Caco-2 (cell line): Measurements from ENCODE around the gene ITPA. TPM values are rescaled to one million over a fixed set of nuclear protein-coding genes. Genes with fewer than 3 reads are reported as not detected.

ENCODE experiments used
- BruUV-seq: library from RNA; stranded (reverse); fragments of 400-500 nt; replicated peaks from 2 replicates; lab custom pipeline; 2021; lab: Mats Ljungman, UMichigan
- CTCF ChIA-PET: fragments of 300-600 bp; sonication (Branson Sonifier 250); formaldehyde crosslinking; loops from one replicate; lab custom pipeline; 2022; ENCODE audit warnings: antibody characterized with exemption; lab: Charles Lee
- POLR2A ChIA-PET: fragments of 300-600 bp; sonication (Branson Sonifier 250); formaldehyde crosslinking; loops from one replicate; lab custom pipeline; 2022; ENCODE audit warnings: antibody characterized with exemption; lab: Charles Lee
- DNase-seq, 2 experiments: peaks; one replicate each; pipeline versions ENCODE4 v3.0.0 to v3.0.0-alpha.2; 2020 to 2022
- H3K27me3 ChIP-seq: replicated peaks from 2 replicates; pipeline ENCODE4 v1.6.0; 2011; ENCODE audit warnings: low read length; ENCODE audit not compliant: control insufficient read depth, insufficient read depth
- H3K36me3 ChIP-seq: 2 replicates; pipeline ENCODE4 v1.5.1; 2011; ENCODE audit warnings: low read length; ENCODE audit not compliant: control insufficient read depth, insufficient read depth
- H3K4me1 ChIP-seq: fragments of 250-450 bp; sonication (Bioruptor Pico); 2 replicates; pipeline ENCODE4 v1.5.1; 2020; ENCODE audit warnings: mild to moderate bottlenecking
- H3K4me3 ChIP-seq: 2 replicates; pipeline ENCODE4 v1.5.1; 2011; ENCODE audit warnings: low read depth, mild to moderate bottlenecking, control low read depth, low read length
- H3K9me3 ChIP-seq: fragments of 250-450 bp; sonication (Bioruptor Pico); 2 replicates; pipeline ENCODE4 v1.5.1; 2020; ENCODE audit warnings: mild to moderate bottlenecking, moderate library complexity
- H3K27ac Mint-ChIP-seq: one replicate; pipeline ENCODE4 v1.8.0; 2022; ENCODE audit warnings: mixed read lengths; ENCODE audit not compliant: unreplicated experiment
- H3K27me3 Mint-ChIP-seq: one replicate; pipeline ENCODE4 v1.8.0; 2022; ENCODE audit warnings: mixed read lengths; ENCODE audit not compliant: insufficient read depth, unreplicated experiment
- H3K36me3 Mint-ChIP-seq: one replicate; pipeline ENCODE4 v1.8.0; 2022; ENCODE audit warnings: mild to moderate bottlenecking, mixed read lengths; ENCODE audit not compliant: insufficient read depth, unreplicated experiment
- H3K4me1 Mint-ChIP-seq: one replicate; pipeline ENCODE4 v1.8.0; 2022; ENCODE audit warnings: low read depth, mixed read lengths; ENCODE audit not compliant: unreplicated experiment
- H3K4me3 Mint-ChIP-seq: one replicate; pipeline ENCODE4 v1.8.0; 2022; ENCODE audit warnings: mild to moderate bottlenecking, moderate library complexity, mixed read lengths; ENCODE audit not compliant: unreplicated experiment
- H3K9me3 Mint-ChIP-seq: one replicate; pipeline ENCODE4 v1.8.0; 2022; ENCODE audit warnings: mixed read lengths; ENCODE audit not compliant: unreplicated experiment
- intact Hi-C: fragments of 100-400 bp; cut with micrococcal nuclease; formaldehyde crosslinking; loops from one replicate; pipeline ENCODE4 v1.10.0; 2022; ENCODE audit not compliant: unreplicated experiment
- total RNA-seq: library from RNA; stranded (reverse); gene quantifications from 2 replicates; pipeline ENCODE4 v1.2.3, GENCODE V29; 2022
- TF ChIP-seq, protein P1 (sequence below), 2 experiments: fragments of 200-600 bp in 1 of 2; IDR thresholded peaks; 1 replicate in 1 of 2; 2 replicates in 1 of 2; pipeline versions ENCODE4 v1.5.1 to v1.8.0; 2011 to 2022; ENCODE audit warnings: antibody characterized with exemption in 1 of 2, control low read depth in 1 of 2, inconsistent platforms in 1 of 2, low read depth in 1 of 2, low read length in 1 of 2, mild to moderate bottlenecking in 1 of 2, moderate library complexity in 1 of 2; ENCODE audit not compliant: insufficient read depth in 1 of 2, severe bottlenecking in 1 of 2, unreplicated experiment in 1 of 2

Gene ITPA
- total RNA-seq, 1 experiment from 2014 or later, result 73.8 TPM

DNA sequence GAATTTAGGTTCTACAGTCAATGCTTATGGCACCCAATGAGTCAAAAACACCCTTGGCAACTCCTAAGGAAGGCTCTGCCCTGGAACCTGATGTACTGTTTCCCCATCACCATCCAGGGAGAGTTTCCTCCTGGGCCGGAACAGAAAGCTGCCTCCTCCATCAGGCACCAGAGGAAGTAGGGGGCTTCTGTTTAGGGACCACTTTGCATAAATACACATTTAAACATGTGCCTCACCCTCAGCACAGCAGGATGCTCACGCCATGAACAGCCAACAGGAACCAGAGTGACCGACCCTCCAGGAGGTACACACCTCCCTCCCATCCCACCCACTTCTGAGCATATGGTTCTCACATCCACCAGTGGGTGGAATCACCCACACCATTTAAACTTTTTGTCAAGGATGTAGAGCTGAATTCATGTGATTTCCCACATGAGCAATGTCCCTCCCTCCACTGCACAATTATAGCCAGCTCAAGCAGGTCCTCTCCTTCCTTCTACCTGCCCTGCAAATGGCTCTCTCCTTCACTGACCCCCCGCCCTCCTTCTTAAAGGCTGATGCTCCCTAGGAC lies 19.7 kb upstream of the ITPA start:
- no peaks in the 10 kb centered on the region for H3K27me3 ChIP-seq
- DNase-seq, result no peak
- no peak overlapping the region for H3K4me3 Mint-ChIP-seq
- peaks cover 30% of the 10 kb centered on the region for H3K36me3 Mint-ChIP-seq
- ChIA-PET CTCF (no interaction called here), POLR2A (no interaction called here)
- H3K4me1 Mint-ChIP-seq, result no peaks in the 10 kb centered on the region
- TF ChIP-seq, protein P1, sequence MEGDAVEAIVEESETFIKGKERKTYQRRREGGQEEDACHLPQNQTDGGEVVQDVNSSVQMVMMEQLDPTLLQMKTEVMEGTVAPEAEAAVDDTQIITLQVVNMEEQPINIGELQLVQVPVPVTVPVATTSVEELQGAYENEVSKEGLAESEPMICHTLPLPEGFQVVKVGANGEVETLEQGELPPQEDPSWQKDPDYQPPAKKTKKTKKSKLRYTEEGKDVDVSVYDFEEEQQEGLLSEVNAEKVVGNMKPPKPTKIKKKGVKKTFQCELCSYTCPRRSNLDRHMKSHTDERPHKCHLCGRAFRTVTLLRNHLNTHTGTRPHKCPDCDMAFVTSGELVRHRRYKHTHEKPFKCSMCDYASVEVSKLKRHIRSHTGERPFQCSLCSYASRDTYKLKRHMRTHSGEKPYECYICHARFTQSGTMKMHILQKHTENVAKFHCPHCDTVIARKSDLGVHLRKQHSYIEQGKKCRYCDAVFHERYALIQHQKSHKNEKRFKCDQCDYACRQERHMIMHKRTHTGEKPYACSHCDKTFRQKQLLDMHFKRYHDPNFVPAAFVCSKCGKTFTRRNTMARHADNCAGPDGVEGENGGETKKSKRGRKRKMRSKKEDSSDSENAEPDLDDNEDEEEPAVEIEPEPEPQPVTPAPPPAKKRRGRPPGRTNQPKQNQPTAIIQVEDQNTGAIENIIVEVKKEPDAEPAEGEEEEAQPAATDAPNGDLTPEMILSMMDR (IDR thresholded peaks at IDR 0.05; ENCODE audit: insufficient read depth in 1 of 2, low read depth in 1 of 2, low read length in 1 of 2, severe bottlenecking in 1 of 2, unreplicated experiment in 1 of 2), result no peak
- intact Hi-C loops, result no loop called here
- H3K27ac Mint-ChIP-seq, result no peak overlapping the region
- H3K9me3 Mint-ChIP-seq, result no peaks in the 10 kb centered on the region
- H3K4me1 ChIP-seq, result no peaks in the 10 kb centered on the region
- no peak overlapping the region for H3K4me3 ChIP-seq
- no TSS peak for BruUV-seq
- no peaks in the 10 kb centered on the region for H3K9me3 ChIP-seq
- H3K36me3 ChIP-seq, result no peaks in the 10 kb centered on the region; the same call in 1 of the 2 replicates
- H3K27me3 Mint-ChIP-seq, result no peaks in the 10 kb centered on the region

DNA sequence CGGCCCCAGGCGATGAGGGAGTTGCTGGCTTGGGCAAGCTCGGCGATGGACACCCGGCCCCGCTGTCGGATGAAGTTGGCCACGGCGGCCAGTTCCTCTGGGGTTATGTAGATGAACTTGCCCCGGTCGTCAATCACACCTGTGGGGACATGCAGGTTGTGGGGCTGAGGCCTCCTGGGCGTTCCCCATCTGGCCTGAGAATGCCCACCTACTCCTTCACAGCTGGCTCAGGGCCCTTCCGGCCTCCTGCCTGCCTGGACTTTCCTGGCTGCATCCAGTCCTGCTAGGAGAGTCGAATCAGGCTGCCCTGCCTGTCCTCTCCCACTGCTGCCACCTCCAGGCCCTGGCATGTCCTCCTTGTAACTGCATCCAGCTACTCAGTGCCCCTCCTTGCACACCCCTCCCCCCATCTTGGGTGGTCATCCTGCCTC lies 18.6 kb upstream of the ITPA start:
- Mint-ChIP-seq H3K27me3 (no peaks in the 10 kb centered on the region), H3K36me3 (peaks cover 40% of the 10 kb centered on the region), H3K4me1 (no peaks in the 10 kb centered on the region), H3K4me3 (no peak overlapping the region), H3K27ac (no peak overlapping the region), H3K9me3 (no peaks in the 10 kb centered on the region)
- Histone ChIP-seq H3K36me3 (peaks cover 3% of the 10 kb centered on the region; the same call in 1 of the 2 replicates), H3K4me3 (no peak overlapping the region), H3K4me1 (no peaks in the 10 kb centered on the region), H3K9me3 (no peaks in the 10 kb centered on the region), H3K27me3 (no peaks in the 10 kb centered on the region)
- no TSS peak for BruUV-seq
- ChIA-PET CTCF (no interaction called here), POLR2A (no interaction called here)
- TF ChIP-seq, protein P1 (IDR thresholded peaks at IDR 0.05; ENCODE audit: insufficient read depth in 1 of 2, low read depth in 1 of 2, low read length in 1 of 2, severe bottlenecking in 1 of 2, unreplicated experiment in 1 of 2), result no peak
- DNase-seq, result no peak
- intact Hi-C loops, result no loop called here

DNA sequence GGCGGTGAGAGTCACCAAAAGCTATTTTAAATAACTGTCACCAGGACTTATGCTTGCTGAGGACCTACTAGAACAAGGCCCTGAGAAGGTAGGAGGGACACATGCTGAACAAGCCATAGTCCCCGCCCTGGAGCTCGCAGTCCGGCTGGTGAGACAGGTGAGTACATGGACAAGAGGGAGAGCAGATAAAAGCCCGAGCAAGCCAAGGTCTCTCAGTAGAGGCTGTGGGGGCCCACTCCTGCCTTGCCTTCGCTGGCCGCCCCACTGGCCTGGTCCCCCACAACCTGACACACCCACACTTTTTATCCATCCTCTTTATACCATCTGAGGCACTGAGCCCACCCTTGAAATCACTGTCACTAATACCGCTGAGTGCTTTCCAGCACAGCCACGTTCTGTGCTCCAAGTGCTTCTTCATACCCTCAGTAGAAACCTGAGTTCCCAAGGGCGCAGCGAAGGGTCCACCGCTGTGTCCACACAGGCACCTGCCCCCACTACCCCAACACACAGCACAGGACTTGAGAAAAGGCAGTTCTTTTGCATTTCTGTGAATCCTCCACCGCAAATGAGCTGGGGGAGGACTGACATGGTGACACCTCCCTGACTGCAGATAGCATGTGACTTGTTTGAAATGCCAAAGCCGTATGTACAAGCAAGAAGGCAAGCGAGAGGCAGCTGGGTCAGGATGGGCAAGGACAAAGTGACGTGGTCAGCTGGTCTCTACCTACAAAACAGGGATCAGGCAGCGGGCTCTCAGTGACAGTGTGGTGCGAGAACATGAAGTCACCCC lies 16.9 kb upstream of the ITPA start:
- no peaks in the 10 kb centered on the region for H3K9me3 Mint-ChIP-seq
- H3K9me3 ChIP-seq, result no peaks in the 10 kb centered on the region
- H3K36me3 Mint-ChIP-seq, result peaks cover 52% of the 10 kb centered on the region
- no peaks in the 10 kb centered on the region for H3K4me1 Mint-ChIP-seq
- intact Hi-C loops, result no loop called here
- no peaks in the 10 kb centered on the region for H3K27me3 Mint-ChIP-seq
- H3K27me3 ChIP-seq, result no peaks in the 10 kb centered on the region
- peaks cover 3% of the 10 kb centered on the region; the same call in 1 of the 2 replicates for H3K36me3 ChIP-seq
- H3K27ac Mint-ChIP-seq, result no peak overlapping the region
- ChIA-PET POLR2A (no interaction called here), CTCF (no interaction called here)
- H3K4me3 Mint-ChIP-seq, result no peak overlapping the region
- no peak overlapping the region for H3K4me3 ChIP-seq
- TF ChIP-seq, protein P1 (IDR thresholded peaks at IDR 0.05; ENCODE audit: insufficient read depth in 1 of 2, low read depth in 1 of 2, low read length in 1 of 2, severe bottlenecking in 1 of 2, unreplicated experiment in 1 of 2), result no peak
- no peaks in the 10 kb centered on the region for H3K4me1 ChIP-seq
- BruUV-seq, result no TSS peak
- no peak for DNase-seq
